NT2/D1 (cell line): ENCODE data around the gene VSTM2B.

Experiments used
- SUZ12 ChIP-seq: IDR thresholded peaks from 2 replicates; pipeline ENCODE4 v1.6.1; 2011; ENCODE audit not compliant: insufficient read length, insufficient read depth; ENCODE audit errors: extremely low read depth
- YY1 ChIP-seq: IDR thresholded peaks from 2 replicates; pipeline ENCODE4 v1.6.1; 2011; ENCODE audit not compliant: insufficient read length, insufficient read depth
- ZNF274 ChIP-seq: IDR thresholded peaks from 2 replicates; pipeline ENCODE4 v1.6.1; 2011; ENCODE audit warnings: mild to moderate bottlenecking, low read depth, low read length

DNA sequence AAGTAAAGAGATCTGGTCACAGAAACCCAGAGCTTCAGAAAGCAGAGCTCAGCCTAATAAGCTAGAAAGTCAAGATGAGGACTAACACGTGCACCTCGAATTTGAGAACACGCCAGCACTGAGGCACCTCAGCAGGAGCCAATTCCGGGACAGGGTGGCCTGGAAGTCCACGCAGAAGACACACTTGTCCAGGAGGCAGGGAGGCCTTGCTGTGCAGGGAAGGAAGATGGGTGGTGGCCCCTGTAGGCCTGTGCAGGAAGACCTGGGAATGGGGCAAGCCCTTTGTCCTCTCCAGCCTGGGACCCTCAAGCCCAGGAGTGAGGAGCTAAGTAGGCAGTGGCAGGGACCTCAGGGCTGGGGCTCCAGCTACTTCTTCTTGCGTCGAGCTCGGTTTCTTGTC, 16.3 kb upstream of the VSTM2B start:
- TF ChIP-seq SUZ12 (no peak), YY1 (no peak), ZNF274 (no peak)
